ENCODE results near the gene FAM50A. TPM values are rescaled to one million over a fixed set of nuclear protein-coding genes. Genes with fewer than 3 reads are reported as not detected.

FAM50A gene
- polyA plus RNA-seq, 3 donors from 2014 or later = 45.2 to 63.3 (median 53.3) TPM

DNA sequence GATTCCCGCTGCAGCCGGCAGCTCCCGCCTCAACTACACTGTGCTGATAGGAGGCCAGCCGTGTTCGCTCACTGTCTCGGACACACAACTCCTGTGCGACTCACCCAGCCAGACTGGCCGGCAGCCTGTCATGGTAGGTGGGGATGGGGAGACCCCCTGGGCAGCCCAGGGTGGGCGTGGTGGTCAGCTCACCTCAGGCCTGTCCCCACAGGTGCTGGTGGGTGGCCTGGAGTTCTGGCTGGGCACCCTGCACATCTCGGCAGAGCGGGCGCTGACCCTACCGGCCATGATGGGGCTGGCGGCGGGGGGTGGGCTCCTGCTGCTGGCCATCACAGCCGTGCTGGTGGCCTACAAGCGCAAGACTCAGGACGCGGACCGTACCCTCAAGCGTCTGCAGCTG is 23.6 kb downstream of the FAM50A start:
- no peaks in the 10 kb centered on the region for H3K4me1 Mint-ChIP-seq
- no peak for DNase-seq
- peaks cover 0 to 3% (median 0%) of the 10 kb centered on the region in 6 donors for H3K9me3 Mint-ChIP-seq
- H3K4me3 Mint-ChIP-seq = no peak overlapping the region
- H3K27ac Mint-ChIP-seq = no peak overlapping the region
- no peaks in the 10 kb centered on the region for H3K36me3 Mint-ChIP-seq
- H3K27me3 Mint-ChIP-seq (ENCODE audit: low read depth in 3 of 3) = peaks cover 2 to 4% (median 3%) of the 10 kb centered on the region in 3 donors

DNA sequence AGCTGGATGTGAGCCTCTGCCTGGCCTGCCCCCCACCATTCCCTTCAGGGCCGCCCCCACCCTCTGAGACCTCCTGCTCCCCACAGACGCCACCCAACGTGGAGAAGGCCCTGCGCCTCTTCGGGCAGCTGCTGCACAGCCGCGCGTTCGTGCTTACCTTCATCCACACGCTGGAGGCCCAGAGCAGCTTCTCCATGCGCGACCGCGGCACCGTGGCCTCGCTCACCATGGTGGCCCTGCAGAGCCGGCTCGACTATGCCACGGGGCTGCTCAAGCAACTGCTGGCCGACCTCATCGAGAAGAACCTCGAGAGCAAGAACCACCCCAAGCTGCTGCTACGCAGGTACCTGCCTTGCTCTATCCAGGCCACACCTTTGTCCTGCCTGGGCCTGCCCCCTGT is 24.3 kb downstream of the FAM50A start:
- Mint-ChIP-seq H3K4me3 (no peak overlapping the region), H3K36me3 (no peaks in the 10 kb centered on the region), H3K9me3 (peaks cover 0 to 3% (median 0%) of the 10 kb centered on the region in 6 donors), H3K27me3 (ENCODE audit: low read depth in 3 of 3) (peaks cover 2 to 4% (median 2%) of the 10 kb centered on the region in 3 donors), H3K27ac (no peak overlapping the region), H3K4me1 (no peaks in the 10 kb centered on the region)
- no peak for DNase-seq

DNA sequence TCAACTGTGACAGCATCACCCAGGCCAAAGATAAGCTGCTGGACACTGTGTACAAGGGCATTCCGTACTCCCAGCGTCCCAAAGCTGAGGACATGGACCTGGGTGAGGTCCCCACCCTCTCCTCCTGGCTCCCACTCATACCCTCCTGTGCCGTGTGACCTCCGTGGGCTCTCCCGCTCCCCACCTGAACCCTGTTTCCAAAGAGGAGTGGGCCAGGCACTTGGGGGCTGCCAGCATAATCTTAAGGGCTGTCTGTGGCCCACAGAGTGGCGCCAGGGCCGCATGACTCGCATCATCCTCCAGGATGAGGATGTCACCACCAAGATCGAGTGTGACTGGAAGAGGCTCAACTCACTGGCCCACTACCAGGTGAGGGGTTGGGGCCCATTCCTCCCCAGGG is 25.2 kb downstream of the FAM50A start:
- Mint-ChIP-seq H3K27me3 (ENCODE audit: low read depth in 3 of 3) (peaks cover 2 to 4% (median 2%) of the 10 kb centered on the region in 3 donors), H3K4me3 (no peak overlapping the region), H3K4me1 (no peaks in the 10 kb centered on the region), H3K27ac (no peak overlapping the region), H3K9me3 (peaks cover 0 to 3% (median 0%) of the 10 kb centered on the region in 6 donors), H3K36me3 (no peaks in the 10 kb centered on the region)
- DNase-seq = no peak

DNA sequence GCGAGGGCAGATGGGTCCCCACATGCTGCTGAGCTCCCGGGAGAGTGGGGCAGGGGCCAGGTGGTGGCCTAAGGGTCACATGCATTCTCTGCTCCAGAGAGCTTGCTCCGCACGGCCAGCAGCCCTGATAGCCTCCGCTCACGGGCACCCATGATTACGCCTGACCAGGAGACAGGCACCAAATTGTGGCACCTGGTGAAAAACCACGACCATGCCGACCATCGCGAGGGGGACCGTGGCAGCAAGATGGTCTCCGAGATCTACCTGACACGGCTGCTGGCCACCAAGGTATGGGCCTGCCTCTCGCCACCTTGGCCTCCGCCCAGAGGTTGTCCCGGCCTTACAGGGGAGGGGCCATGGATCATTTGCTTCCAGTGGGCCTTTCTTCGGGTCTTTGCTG is 25.9 kb downstream of the FAM50A start:
- no peak overlapping the region for H3K27ac Mint-ChIP-seq
- DNase-seq = no peak
- H3K36me3 Mint-ChIP-seq = no peaks in the 10 kb centered on the region
- peaks cover 0 to 3% (median 0%) of the 10 kb centered on the region in 6 donors for H3K9me3 Mint-ChIP-seq
- H3K4me1 Mint-ChIP-seq = no peaks in the 10 kb centered on the region
- H3K4me3 Mint-ChIP-seq = no peak overlapping the region
- peaks cover 2% of the 10 kb centered on the region in 3 donors for H3K27me3 Mint-ChIP-seq (ENCODE audit: low read depth in 3 of 3)

GRCh38 chrX:154470434-154470833 is 26.5 kb downstream of the FAM50A start:
- DNase-seq = no peak

DNA sequence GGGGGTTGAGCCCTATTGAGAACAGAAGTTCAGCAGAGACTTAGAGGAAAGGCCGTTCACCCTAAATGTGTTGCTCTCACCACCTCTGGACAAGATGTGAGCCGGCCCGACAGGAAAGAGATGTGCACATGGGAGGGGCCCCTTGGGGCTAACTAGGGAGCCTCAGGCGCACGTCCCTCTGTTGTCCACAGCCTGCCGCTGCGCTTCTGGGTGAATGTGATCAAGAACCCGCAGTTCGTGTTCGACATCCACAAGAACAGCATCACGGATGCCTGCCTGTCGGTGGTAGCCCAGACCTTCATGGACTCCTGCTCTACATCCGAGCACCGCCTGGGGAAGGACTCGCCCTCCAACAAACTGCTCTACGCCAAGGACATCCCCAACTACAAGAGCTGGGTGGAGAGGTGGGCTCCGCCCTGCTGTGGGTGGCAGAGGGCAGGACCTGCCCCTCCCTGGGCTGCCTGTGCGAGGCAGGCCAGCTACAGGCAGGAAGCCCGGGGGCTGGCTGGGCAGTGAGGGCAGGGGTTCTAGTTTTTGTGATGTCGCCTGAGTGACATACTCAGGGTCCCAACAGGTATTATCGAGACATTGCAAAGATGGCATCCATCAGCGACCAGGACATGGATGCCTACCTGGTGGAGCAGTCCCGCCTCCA is 27.1 kb downstream of the FAM50A start:
- Mint-ChIP-seq H3K27ac (no peak overlapping the region), H3K4me3 (no peak overlapping the region), H3K9me3 (peaks cover 0 to 3% (median 0%) of the 10 kb centered on the region in 6 donors), H3K36me3 (no peaks in the 10 kb centered on the region), H3K4me1 (no peaks in the 10 kb centered on the region), H3K27me3 (ENCODE audit: low read depth in 3 of 3) (peaks cover 0 to 4% (median 3%) of the 10 kb centered on the region in 3 donors)
- DNase-seq = no peak

More at GRCh38 chrX:154470434-154470833, 26.5 kb downstream of the FAM50A start:
- peaks cover under 1 to 2% (median 2%) of the 10 kb centered on the region in 3 donors for H3K27me3 Mint-ChIP-seq (ENCODE audit: low read depth in 3 of 3)
- no peak overlapping the region for H3K4me3 Mint-ChIP-seq
- no peaks in the 10 kb centered on the region for H3K4me1 Mint-ChIP-seq
- no peak overlapping the region for H3K27ac Mint-ChIP-seq
- H3K9me3 Mint-ChIP-seq = peaks cover 0 to 3% (median 0%) of the 10 kb centered on the region in 6 donors
- no peaks in the 10 kb centered on the region for H3K36me3 Mint-ChIP-seq

DNA sequence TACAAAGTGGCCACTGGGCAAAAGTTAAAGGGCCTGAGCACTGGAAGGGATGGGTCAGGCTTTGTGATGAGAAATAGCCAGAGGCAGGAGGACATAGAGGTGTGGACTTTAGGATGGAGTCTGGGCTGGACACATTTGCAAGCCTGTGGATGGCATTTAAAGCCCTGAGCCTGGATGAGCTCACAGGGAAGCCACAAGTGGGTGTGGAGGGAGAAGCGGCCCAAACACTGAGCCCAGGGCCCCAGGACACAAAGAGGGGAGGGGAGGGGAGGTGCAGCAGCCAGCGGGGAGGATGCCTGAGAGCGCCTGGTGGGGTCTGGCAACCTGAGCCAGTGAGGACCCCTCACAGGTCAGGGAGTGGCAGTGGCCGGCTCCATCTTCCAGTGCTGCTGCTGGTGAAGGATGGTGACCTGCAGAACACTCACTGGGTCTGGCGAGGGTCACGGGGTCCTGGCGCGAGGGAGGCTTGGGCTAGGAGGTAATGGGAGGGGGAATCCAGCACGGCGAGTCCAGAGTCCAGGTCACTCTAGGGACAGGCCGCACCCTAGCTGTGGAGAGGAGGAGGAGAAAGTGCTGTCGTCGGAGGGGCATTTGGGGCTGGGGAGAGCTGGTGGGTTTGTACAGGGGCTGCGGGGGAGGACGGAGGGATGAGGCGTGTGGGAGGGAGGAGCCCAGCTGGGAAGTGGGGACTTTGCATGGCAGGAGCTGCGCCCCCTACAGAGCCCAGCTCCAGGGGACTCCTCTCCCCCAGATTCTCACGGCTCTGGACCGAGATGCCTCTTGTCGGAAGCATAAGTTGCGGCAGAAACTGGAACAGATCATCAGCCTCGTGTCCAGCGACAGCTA is 28.1 kb downstream of the FAM50A start:
- no peak overlapping the region for H3K4me3 Mint-ChIP-seq
- peaks cover 0 to 6% (median 3%) of the 10 kb centered on the region in 3 donors for H3K27me3 Mint-ChIP-seq (ENCODE audit: low read depth in 3 of 3)
- peaks cover 0 to 3% (median 0%) of the 10 kb centered on the region in 6 donors for H3K9me3 Mint-ChIP-seq
- H3K4me1 Mint-ChIP-seq = no peaks in the 10 kb centered on the region
- no peak overlapping the region for H3K27ac Mint-ChIP-seq
- H3K36me3 Mint-ChIP-seq = no peaks in the 10 kb centered on the region
- no peak for DNase-seq

DNA sequence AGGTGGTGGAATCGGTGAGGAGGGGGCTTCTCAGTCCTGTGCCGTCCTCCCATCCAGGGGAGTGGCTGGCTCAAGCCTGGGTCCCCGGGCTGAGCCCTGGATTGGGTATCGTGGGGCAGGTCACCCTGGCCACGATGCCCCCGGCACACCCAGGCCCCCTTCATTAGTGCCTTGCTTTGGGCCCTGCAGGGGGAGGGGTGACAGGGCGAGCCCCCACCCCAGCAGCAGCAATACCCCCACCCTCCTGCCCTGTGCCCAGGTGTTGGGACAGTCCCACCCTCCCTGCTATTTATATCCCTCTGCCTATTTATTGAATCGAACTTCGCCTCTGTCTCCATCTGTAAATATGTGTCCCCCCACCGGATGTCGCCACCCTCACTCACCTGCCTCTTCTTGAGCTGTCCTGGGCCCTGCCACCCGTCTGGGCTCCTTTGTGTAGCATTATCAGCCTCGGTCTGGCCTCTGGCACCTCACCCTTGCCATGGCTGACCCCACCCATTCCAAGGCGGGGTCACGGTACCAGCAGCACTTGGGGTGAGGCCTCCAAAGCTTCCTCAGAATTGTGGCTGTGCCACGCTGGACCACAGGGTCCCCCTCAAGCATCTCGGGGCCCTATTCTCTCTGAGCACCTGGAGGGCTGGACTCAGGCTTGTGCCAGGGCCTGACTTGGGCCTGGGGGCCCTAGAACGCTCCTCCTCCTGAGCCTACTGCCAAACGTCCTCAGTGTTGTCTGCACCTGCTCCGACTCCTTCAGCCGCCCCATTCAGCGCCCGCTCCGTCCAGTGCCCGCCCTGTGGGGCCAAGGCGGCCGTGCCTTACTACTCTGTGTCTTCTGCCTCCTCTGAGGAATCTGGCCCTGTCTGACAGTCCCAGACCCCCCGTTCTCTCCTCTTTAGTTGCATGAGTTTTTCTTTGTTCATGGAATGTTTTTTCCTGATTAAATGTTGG is 29.0 kb downstream of the FAM50A start:
- Mint-ChIP-seq H3K4me3 (no peak overlapping the region), H3K27ac (peak overlapping the region in 2 of 6 donors; percentile 5 to 40), H3K9me3 (peaks cover 0 to 3% (median 0%) of the 10 kb centered on the region in 6 donors), H3K27me3 (ENCODE audit: low read depth in 3 of 3) (peaks cover 0 to 6% (median 3%) of the 10 kb centered on the region in 3 donors), H3K36me3 (no peaks in the 10 kb centered on the region), H3K4me1 (peaks cover 0 to 2% of the 10 kb centered on the region in 2 donors)
- no peak for DNase-seq

GRCh38 chrX:154473683-154474082 is 29.7 kb downstream of the FAM50A start:
- Mint-ChIP-seq H3K9me3 (peaks cover 0 to 2% (median 0%) of the 10 kb centered on the region in 6 donors), H3K4me3 (no peak overlapping the region), H3K4me1 (peaks cover 0 to 2% of the 10 kb centered on the region in 2 donors), H3K27me3 (ENCODE audit: low read depth in 3 of 3) (peaks cover 0 to 6% (median 4%) of the 10 kb centered on the region in 3 donors), H3K36me3 (no peaks in the 10 kb centered on the region), H3K27ac (peak overlapping the region in 1 of 6 donors; percentile 5)
- no peak for DNase-seq

DNA sequence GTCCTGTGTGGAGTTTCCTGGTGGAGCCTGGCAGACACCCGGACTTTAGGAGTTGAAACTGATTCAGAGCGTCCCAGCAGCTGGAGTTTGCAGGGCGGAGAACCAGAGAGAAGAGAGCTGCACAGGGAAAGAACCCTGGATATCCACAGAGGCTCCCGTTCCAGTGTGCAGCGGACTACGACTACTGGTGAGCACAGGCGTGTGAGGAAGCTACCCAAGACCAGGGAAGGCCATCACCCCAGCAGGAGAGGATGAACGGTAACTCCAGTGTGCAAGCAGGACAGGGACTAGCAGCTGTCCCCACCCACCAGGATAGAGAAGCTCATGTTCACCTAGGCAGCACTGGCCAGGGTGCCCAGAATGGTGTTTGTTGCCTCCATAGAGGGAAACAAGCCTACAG is 32.9 kb downstream of the FAM50A start:
- H3K4me1 Mint-ChIP-seq = peaks cover 7% of the 10 kb centered on the region in 2 donors
- no peak overlapping the region for H3K27ac Mint-ChIP-seq
- DNase-seq = no peak
- no peaks in the 10 kb centered on the region for H3K36me3 Mint-ChIP-seq
- H3K4me3 Mint-ChIP-seq = no peak overlapping the region
- H3K27me3 Mint-ChIP-seq (ENCODE audit: low read depth in 3 of 3) = peaks cover 6 to 11% (median 11%) of the 10 kb centered on the region in 3 donors
- no peaks in the 10 kb centered on the region for H3K9me3 Mint-ChIP-seq

GRCh38 chrX:154477891-154478477 is 34.0 kb downstream of the FAM50A start:
- peaks cover 7 to 10% of the 10 kb centered on the region in 2 donors for H3K4me1 Mint-ChIP-seq
- DNase-seq = no peak
- H3K9me3 Mint-ChIP-seq = no peaks in the 10 kb centered on the region
- peaks cover 6 to 12% (median 11%) of the 10 kb centered on the region in 3 donors for H3K27me3 Mint-ChIP-seq (ENCODE audit: low read depth in 3 of 3)
- H3K27ac Mint-ChIP-seq = peak overlapping the region; percentile 43 to 94 (median 90)
- H3K36me3 Mint-ChIP-seq = no peaks in the 10 kb centered on the region
- peak overlapping the region; percentile 69 to 87 (median 81) for H3K4me3 Mint-ChIP-seq

DNA sequence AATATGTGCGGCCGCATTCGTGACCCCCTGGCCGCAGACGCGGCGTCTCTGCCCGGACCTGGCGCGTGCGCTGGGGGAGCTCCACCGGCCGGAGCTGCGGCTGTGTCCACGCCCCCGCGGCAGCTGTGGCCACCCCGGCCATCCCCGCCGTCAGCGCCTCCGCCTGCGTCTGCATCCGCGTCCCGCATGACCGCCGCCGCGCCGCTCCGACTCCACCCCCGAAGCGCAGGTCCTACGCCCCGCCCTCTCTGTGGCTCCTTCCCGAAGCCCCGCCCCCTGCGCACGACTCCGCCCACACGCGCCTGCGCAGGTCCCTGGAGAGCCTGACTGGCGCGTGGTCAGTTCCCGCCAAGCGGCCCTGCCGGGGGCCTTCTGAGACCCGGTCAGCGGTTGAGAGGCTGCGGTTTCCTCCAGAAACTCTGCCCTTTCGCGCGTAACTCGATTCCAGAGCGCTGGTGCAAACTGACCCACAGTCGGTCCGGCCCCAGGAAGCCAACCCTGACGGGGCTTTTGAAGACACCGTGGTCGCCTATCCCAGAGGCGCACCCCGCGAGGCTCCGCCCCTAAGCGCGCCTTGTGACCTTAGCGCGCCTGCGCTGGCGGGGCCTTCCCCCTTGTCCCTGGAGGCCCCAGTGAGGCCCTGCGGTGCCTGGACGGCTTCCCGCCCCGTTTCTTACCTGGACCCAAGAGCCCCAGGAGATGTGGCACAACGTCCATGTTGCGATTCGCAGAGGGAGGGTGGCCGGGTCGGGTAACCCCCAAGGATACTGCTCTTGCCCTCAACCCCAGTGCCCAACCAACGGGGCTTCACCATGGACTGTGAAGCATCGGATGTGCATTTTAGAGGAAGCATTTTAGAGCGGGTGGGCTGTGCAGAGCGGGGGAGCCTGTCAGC is 35.0 kb downstream of the FAM50A start, which contains the start of gene LAGE3:
LAGE3 (minus strand) TSS at position 554 of the 895 bp plus-strand sequence; CDS start at position 188, 366 bp downstream.
- H3K27me3 Mint-ChIP-seq (ENCODE audit: low read depth in 3 of 3) = peaks cover 6 to 12% (median 11%) of the 10 kb centered on the region in 3 donors
- H3K36me3 Mint-ChIP-seq = no peaks in the 10 kb centered on the region
- peak; percentile 96 for DNase-seq
- peak within 1 kb of the TSS; percentile 89 to 96 (median 94) for H3K27ac Mint-ChIP-seq
- no peaks in the 10 kb centered on the region for H3K9me3 Mint-ChIP-seq
- peak within 1 kb of the TSS; percentile 80 to 87 (median 81) for H3K4me3 Mint-ChIP-seq
- H3K4me1 Mint-ChIP-seq = peaks cover 7 to 10% of the 10 kb centered on the region in 2 donors
